NB4 (cell line): ENCODE measurements around the gene IL7R.

Source experiments
- DNase-seq: peaks from one replicate; pipeline ENCODE4 v3.0.0; 2010; ENCODE audit warnings: low read depth
- H3K4me3 ChIP-seq: one replicate; pipeline ENCODE4 v1.5.1; 2011; ENCODE audit warnings: mild to moderate bottlenecking, low read depth, low read length, moderate library complexity
- CTCF ChIP-seq: IDR thresholded peaks from one replicate; pipeline ENCODE4 v1.5.1; 2012; ENCODE audit warnings: low read depth, low read length
- MAX ChIP-seq: IDR thresholded peaks from 2 replicates; pipeline ENCODE4 v1.6.1; 2011; ENCODE audit warnings: low read depth, low read length
- MYC ChIP-seq: IDR thresholded peaks from 2 replicates; pipeline ENCODE4 v1.6.1; 2011; ENCODE audit warnings: low read depth, low read length
- POLR2A ChIP-seq: IDR thresholded peaks from 2 replicates; pipeline ENCODE4 v1.6.1; 2011; ENCODE audit warnings: mild to moderate bottlenecking; ENCODE audit not compliant: insufficient read length; ENCODE audit errors: extremely low read depth

Gene IL7R

GRCh38 chr5:35823347-35824098 lies 33.2 kb upstream of the IL7R start:
- no peak overlapping the region for H3K4me3 ChIP-seq
- no peak for TF ChIP-seq MYC
- TF ChIP-seq MAX, result no peak
- no peak for TF ChIP-seq CTCF
- TF ChIP-seq POLR2A, result no peak
- DNase-seq, result no peak

GRCh38 chr5:35826056-35826455 lies 30.6 kb upstream of the IL7R start:
- no peak for DNase-seq
- TF ChIP-seq MAX, result no peak
- TF ChIP-seq MYC, result no peak
- no peak for TF ChIP-seq POLR2A
- TF ChIP-seq CTCF, result no peak
- no peak overlapping the region for H3K4me3 ChIP-seq

GRCh38 chr5:35826554-35826953 lies 30.1 kb upstream of the IL7R start:
- DNase-seq, result no peak
- no peak for TF ChIP-seq MYC
- no peak for TF ChIP-seq MAX
- TF ChIP-seq CTCF, result no peak
- TF ChIP-seq POLR2A, result no peak
- no peak overlapping the region for H3K4me3 ChIP-seq

- DNase-seq, result no peak
- H3K4me3 ChIP-seq, result no peak overlapping the region
- TF ChIP-seq CTCF, result no peak
- TF ChIP-seq MAX, result no peak
These were observed 28.6 kb upstream of the IL7R start for GRCh38 chr5:35828082-35828598.

- no peak overlapping the region for H3K4me3 ChIP-seq
- TF ChIP-seq MAX (no peak), MYC (no peak), CTCF (no peak), POLR2A (no peak)
- DNase-seq, result no peak
These were observed 26.1 kb upstream of the IL7R start for GRCh38 chr5:35830587-35830986.
